Cortex of kidney (tissue), 1 donor: ENCODE results near the gene ZNF212.
"Not testable (repeated sequence)": the region's sequence is repeated elsewhere in the genome, so short reads cannot be mapped to it uniquely, and the experiment has no call there.

ENCODE experiments used
- DNase-seq: peaks from one replicate; lab custom pipeline; 2025; lab: John Stamatoyannopoulos, UW

The ZNF212 gene

DNA sequence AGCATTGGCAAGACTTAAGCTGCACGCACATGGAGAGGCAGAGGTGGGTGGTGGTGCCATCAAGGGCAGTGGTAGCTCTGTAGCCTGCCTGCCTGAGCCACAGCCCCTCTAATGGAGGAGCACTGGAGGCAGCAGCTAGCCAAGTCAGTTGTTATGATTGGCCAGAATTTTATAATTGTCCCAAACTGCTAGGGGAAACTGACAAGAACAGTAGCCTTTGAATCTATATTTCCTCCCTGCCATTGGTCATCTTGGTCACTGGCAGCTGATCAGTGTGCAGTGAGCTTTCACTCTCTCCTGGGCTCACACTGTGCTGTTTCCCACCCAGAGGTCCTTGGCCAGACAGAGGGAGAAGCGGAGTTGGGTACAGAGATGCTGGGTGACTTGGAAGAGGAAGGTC lies 12.9 kb downstream of the ZNF212 start:
- no peak for DNase-seq

GRCh38 chr7:149253665-149254064 lies 14.2 kb downstream of the ZNF212 start:
- no peak for DNase-seq

GRCh38 chr7:149254181-149254858 lies 14.9 kb downstream of the ZNF212 start:
- DNase-seq, result no peak

- no peak for DNase-seq
Observed at GRCh38 chr7:149255174-149255573, 15.7 kb downstream of the ZNF212 start.

DNA sequence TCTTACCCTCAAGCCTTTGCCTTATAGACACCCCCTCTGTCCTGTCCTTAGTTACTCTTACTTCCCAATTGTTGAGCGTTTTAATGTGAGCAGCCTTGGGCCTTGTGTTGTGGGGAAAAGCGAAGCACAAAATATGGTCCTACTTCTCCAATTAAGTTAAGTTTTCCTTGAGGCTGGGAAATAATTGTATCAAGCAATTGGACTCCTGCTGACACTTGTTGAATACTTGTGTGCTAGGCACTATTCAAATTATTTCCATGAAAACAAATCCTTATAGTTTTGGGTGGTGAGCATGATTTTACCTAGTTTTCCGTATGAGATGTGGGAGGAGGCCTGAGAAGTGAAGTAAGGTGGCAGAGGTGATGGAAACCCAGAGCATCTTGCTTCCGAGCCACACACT lies 17.1 kb downstream of the ZNF212 start:
- no peak for DNase-seq

DNA sequence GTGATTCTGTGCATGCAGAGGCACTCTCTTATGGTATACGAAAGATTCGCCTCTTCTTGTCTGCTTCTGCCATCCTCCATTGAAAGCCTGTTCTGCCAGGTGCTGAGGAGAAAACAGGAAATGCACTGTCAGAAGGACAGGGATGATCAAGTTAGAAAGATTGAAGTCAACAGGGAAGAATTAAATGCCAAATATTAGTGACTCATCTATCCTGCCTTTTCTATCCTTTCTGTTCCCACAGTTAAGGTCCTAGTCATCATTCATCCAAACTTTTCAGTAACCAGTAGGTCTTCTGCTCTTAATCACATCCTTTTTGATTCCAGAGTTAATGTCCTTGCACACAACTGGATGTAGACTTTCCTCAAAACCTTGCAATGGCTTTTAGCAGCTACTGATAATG lies 17.7 kb downstream of the ZNF212 start:
- DNase-seq, result no peak

GRCh38 chr7:149261316-149261828 lies 21.9 kb downstream of the ZNF212 start:
- no peak for DNase-seq

- no peak for DNase-seq
Observed at GRCh38 chr7:149261829-149262617, 22.6 kb downstream of the ZNF212 start, which contains the start of gene ZNF783. Gene ZNF783 (plus strand): TSS chr7:149262196. CDS start chr7:149262334, 138 bp downstream.

- DNase-seq, result no peak
Observed at GRCh38 chr7:149266451-149266850, 27.0 kb downstream of the ZNF212 start.

DNA sequence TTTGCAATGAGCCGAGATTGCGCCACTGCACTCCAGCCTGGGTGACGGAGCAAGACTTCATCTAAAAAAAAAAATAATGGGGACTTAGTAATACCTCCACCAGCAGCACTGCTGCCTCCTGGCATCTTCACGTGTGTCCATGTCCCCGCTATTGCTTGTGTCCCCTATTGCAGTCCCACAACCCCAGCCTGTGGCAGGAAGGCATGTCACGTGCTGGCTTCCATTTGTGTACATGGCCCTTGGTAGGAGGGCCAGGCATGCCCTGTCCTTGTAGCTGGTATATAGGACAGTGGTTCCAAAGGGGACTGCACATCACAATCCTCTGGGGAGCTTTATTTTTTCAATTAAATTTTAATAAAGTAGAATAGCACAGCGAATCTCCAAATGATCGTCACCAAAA lies 28.3 kb downstream of the ZNF212 start:
- no peak for DNase-seq

DNA sequence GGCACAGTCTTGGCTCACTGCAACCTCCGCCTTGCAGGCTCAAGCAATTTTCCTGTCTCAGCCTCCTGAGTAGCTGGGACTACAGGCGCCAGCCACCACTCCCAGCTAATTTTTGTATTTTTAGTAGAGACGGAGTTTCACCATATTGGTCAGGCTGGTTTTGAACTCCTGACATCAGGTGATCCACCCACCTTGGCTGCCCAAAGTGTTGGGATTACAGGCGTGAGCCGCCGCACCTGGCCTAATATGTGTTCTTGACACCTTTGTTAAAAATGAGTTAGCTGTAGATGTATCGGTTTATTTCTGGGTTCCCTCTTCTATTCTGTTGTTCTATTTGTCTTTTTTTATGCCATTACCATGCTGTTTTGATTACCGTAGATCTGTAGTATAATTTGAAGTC lies 35.0 kb downstream of the ZNF212 start:
- DNase-seq, result not testable (repeated sequence)

GRCh38 chr7:149277871-149278270 lies 38.4 kb downstream of the ZNF212 start:
- no peak for DNase-seq

- DNase-seq, result no peak
Observed at GRCh38 chr7:149278396-149278795, 38.9 kb downstream of the ZNF212 start.

GRCh38 chr7:149279111-149279743 lies 39.8 kb downstream of the ZNF212 start:
- no peak for DNase-seq

GRCh38 chr7:149280151-149280550 lies 40.7 kb downstream of the ZNF212 start:
- no peak for DNase-seq

GRCh38 chr7:149280661-149281507 lies 41.4 kb downstream of the ZNF212 start:
- no peak for DNase-seq

- no peak for DNase-seq
Observed at GRCh38 chr7:149281508-149282330, 42.3 kb downstream of the ZNF212 start.

DNA sequence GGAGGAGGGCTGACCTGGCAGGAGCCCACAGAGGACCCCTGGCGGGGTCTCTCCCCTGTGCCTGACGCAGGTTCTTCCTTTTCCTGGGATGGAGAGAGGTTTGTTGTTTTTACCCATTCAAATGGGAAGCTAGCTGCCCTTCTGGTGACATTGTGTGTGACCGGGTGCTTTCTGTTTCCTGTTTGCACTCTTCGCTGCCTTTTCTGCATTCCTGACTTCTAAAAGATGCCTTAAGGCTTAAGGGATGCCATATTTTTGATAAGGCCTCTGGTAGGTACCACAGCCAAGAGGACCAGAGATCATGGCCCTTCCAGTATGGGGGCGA lies 42.8 kb downstream of the ZNF212 start:
- DNase-seq, result no peak

DNA sequence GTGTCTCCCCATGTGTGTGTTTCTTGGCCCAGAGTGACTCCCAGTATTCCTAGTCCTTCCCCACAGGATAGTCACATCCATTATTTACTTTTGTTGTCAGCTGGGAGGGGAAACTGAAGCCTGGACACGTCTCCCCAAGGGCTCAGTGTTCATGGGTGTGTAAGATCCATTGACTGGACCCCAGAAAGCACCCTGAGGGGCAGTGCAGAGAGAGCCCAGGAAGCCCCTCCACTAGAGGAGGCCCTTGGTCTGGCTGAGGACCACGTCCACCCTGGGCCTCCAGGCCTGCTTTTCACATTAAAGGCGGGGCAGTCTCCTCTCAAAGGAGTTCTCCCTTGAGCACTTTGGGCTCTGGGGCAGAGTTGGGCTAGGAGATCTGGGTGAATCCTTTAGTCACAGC lies 43.9 kb downstream of the ZNF212 start:
- no peak for DNase-seq

DNA sequence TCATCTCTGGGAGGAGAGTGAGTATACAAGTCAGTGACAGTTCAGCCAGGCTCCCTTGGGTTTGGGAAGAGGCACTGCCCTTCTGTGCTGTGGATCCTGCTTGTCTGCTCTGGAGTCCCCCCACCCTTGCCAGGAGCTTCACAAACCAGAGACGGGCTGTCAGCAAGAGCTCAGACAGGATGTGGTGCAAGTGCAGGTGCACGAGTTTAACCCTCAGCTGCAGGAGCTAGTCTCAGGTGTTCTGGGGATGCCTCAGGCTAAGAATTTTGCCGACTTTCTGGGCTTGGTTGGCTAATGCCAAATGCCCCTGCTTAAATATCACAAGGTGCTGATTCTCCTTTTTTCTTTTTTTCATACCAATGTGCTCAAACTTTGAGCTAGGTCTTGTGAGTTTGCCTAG lies 44.9 kb downstream of the ZNF212 start:
- DNase-seq, result no peak
